IMR-90 (cell line): ENCODE measurements around the gene MCF2L2. TPM values are rescaled to one million over a fixed set of nuclear protein-coding genes. Genes with fewer than 3 reads are reported as not detected.

Source experiments
- ATAC-seq: fragments of 200-7000 bp; cut with Tn5 transposase; 2 replicates; pipeline ENCODE4 v1.9.1; 2020; ENCODE audit warnings: low read depth, mild to moderate bottlenecking, moderate library complexity
- BruUV-seq: library from RNA; stranded (reverse); fragments of 400-500 nt; replicated peaks from 2 replicates; lab custom pipeline; 2021; lab: Mats Ljungman, UMichigan
- CTCF ChIA-PET: fragments of 300-600 bp; formaldehyde crosslinking; extraction: SDS; loops from one replicate; lab custom pipeline; 2021; ENCODE audit warnings: antibody characterized with exemption; lab: Yijun Ruan, JAX
- POLR2A ChIA-PET: fragments of 300-600 bp; sonication (Branson Sonifier 250); formaldehyde crosslinking; loops from one replicate; lab custom pipeline; 2022; ENCODE audit warnings: antibody characterized with exemption; ENCODE audit not compliant: unreplicated experiment; lab: Charles Lee
- DNase-seq: peaks from one replicate; pipeline ENCODE4 v3.0.0; 2013
- H2AFZ ChIP-seq: replicated peaks from 2 replicates; pipeline ENCODE3; 2013; ENCODE audit warnings: low read length, mild to moderate bottlenecking; ENCODE audit not compliant: poor library complexity
- H2AK5ac ChIP-seq: 2 replicates; pipeline ENCODE4 v1.6.1; 2013; ENCODE audit warnings: low read depth, low read length, inconsistent platforms
- H2AK9ac ChIP-seq: replicated peaks from 2 replicates; pipeline ENCODE3; 2013; ENCODE audit warnings: mild to moderate bottlenecking, low read depth, low read length, moderate library complexity; ENCODE audit not compliant: poor library complexity
- H2BK120ac ChIP-seq: 2 replicates; pipeline ENCODE4 v1.6.1; 2013; ENCODE audit warnings: low read depth, low read length, inconsistent platforms
- H2BK15ac ChIP-seq: 3 replicates; pipeline ENCODE4 v1.6.1; 2013; ENCODE audit warnings: low read depth, low read length, inconsistent platforms
- H2BK20ac ChIP-seq: 2 replicates; pipeline ENCODE4 v1.6.1; 2013; ENCODE audit warnings: low read depth, mild to moderate bottlenecking, inconsistent platforms, low read length, moderate library complexity
- H2BK5ac ChIP-seq: 2 replicates; pipeline ENCODE4 v1.6.1; 2013; ENCODE audit warnings: mild to moderate bottlenecking, low read depth, low read length, inconsistent platforms; ENCODE audit not compliant: poor library complexity, severe bottlenecking
- H3K14ac ChIP-seq: replicated peaks from 2 replicates; pipeline ENCODE4 v1.6.1; 2013; ENCODE audit warnings: low read depth, low read length, inconsistent platforms
- H3K18ac ChIP-seq: 2 replicates; pipeline ENCODE4 v1.6.1; 2013; ENCODE audit warnings: low read depth, low read length, control low read depth
- H3K23ac ChIP-seq: 2 replicates; pipeline ENCODE4 v1.6.1; 2013; ENCODE audit warnings: low read depth, low read length, inconsistent platforms
- H3K27ac ChIP-seq: 2 replicates; pipeline ENCODE4 v1.5.1; 2013; ENCODE audit warnings: mild to moderate bottlenecking, control low read depth, low read length; ENCODE audit not compliant: insufficient read depth
- H3K27me3 ChIP-seq: 2 replicates; pipeline ENCODE4 v1.6.1; 2013; ENCODE audit warnings: low read length; ENCODE audit not compliant: control insufficient read depth, insufficient read depth
- H3K36me3 ChIP-seq: 2 replicates; pipeline ENCODE4 v1.6.1; 2013; ENCODE audit warnings: low read length, mixed read lengths; ENCODE audit not compliant: control insufficient read depth, insufficient read depth
- H3K4ac ChIP-seq: 2 replicates; pipeline ENCODE4 v1.6.1; 2013; ENCODE audit warnings: low read depth, low read length, inconsistent platforms
- H3K4me1 ChIP-seq: 2 replicates; pipeline ENCODE4 v1.6.1; 2013; ENCODE audit warnings: low read length, mixed read lengths; ENCODE audit not compliant: control insufficient read depth, insufficient read depth
- H3K4me2 ChIP-seq: 2 replicates; pipeline ENCODE4 v1.6.1; 2013; ENCODE audit warnings: low read depth, mild to moderate bottlenecking, control low read depth, low read length, moderate library complexity
- H3K4me3 ChIP-seq: 2 replicates; pipeline ENCODE4 v1.5.1; 2013; ENCODE audit warnings: low read depth, mild to moderate bottlenecking, control low read depth, low read length, moderate library complexity; ENCODE audit not compliant: insufficient read depth
- H3K56ac ChIP-seq: 2 replicates; pipeline ENCODE4 v1.6.1; 2013; ENCODE audit warnings: low read length, inconsistent platforms; ENCODE audit not compliant: insufficient read depth; ENCODE audit errors: extremely low read depth
- H3K79me1 ChIP-seq, 2 experiments: 2 replicates each; pipeline ENCODE4 v1.6.1; 2013; ENCODE audit warnings: low read length in 2 of 2, inconsistent platforms in 1 of 2, low read depth in 1 of 2
- H3K9ac ChIP-seq: 2 replicates; pipeline ENCODE4 v1.6.1; 2013; ENCODE audit warnings: low read depth, low read length, control low read depth
- H3K9me1 ChIP-seq: 2 replicates; pipeline ENCODE4 v1.6.1; 2013; ENCODE audit warnings: low read length, inconsistent platforms; ENCODE audit not compliant: insufficient read depth
- H3K9me3 ChIP-seq: 2 replicates; pipeline ENCODE4 v1.6.1; 2013; ENCODE audit warnings: low read length; ENCODE audit not compliant: control insufficient read depth, insufficient read depth
- H4K20me1 ChIP-seq: 2 replicates; pipeline ENCODE4 v1.6.1; 2013; ENCODE audit warnings: low read length, inconsistent platforms; ENCODE audit not compliant: insufficient read depth
- H4K5ac ChIP-seq: 2 replicates; pipeline ENCODE4 v1.6.1; 2013; ENCODE audit warnings: mild to moderate bottlenecking, low read depth, low read length, control low read depth
- H4K8ac ChIP-seq, 2 experiments: 2 replicates each; pipeline ENCODE4 v1.6.1; 2013; ENCODE audit warnings: low read depth in 2 of 2, low read length in 2 of 2, control low read depth in 1 of 2, inconsistent platforms in 1 of 2
- H4K91ac ChIP-seq: 2 replicates; pipeline ENCODE4 v1.6.1; 2013; ENCODE audit warnings: low read depth, low read length, inconsistent platforms; ENCODE audit not compliant: insufficient read depth
- CEBPB ChIP-seq: IDR thresholded peaks from 2 replicates; pipeline ENCODE4 v1.6.1; 2012; ENCODE audit warnings: low read depth, low read length, improper control_type of control experiment
- MAZ ChIP-seq: IDR thresholded peaks from 2 replicates; pipeline ENCODE4 v1.6.1; 2012; ENCODE audit warnings: low read depth, mild to moderate bottlenecking, low read length, improper control_type of control experiment, moderate library complexity, borderline replicate concordance
- NFE2L2 ChIP-seq: fragments of 150-350 bp; IDR thresholded peaks from 2 replicates; pipeline ENCODE4 v1.6.1; 2016; ENCODE audit warnings: low read depth, mild to moderate bottlenecking, low read length
- RCOR1 ChIP-seq: IDR thresholded peaks from 2 replicates; pipeline ENCODE4 v1.6.1; 2012; ENCODE audit warnings: mild to moderate bottlenecking, low read length, improper control_type of control experiment; ENCODE audit not compliant: insufficient replicate concordance
- RFX5 ChIP-seq: IDR thresholded peaks from 2 replicates; pipeline ENCODE4 v1.8.0; 2012; ENCODE audit warnings: low read depth, mild to moderate bottlenecking, low read length, moderate library complexity
- WGBS, 2 experiments: methylation state at CpG; one replicate each; pipeline versions ENCODE4 v1.1.5 to v1.1.7; 2013; ENCODE audit warnings: missing lambda C conversion rate in 2 of 2; ENCODE audit not compliant: insufficient read length in 1 of 2; ENCODE audit errors: extremely low coverage in 2 of 2; 5-methylcytosine and 5-hydroxymethylcytosine counted together
- dilution Hi-C: fragments of 300-500 bp; cut with HindIII; formaldehyde crosslinking; loops from one replicate; pipeline ENCODE4 v1.14.3; 2018; ENCODE audit warnings: low sequenced_read_pairs; ENCODE audit not compliant: unreplicated experiment
- in situ Hi-C: fragments of 300-500 bp; cut with MboI; formaldehyde crosslinking; loops from 3 replicates; pipeline ENCODE4 v1.14.3; 2019; ENCODE audit warnings: low sequenced_read_pairs, inconsistent platforms, mixed read lengths
- intact Hi-C: fragments of 100-400 bp; cut with micrococcal nuclease; formaldehyde crosslinking; loops from 2 replicates; pipeline ENCODE4 v1.10.0; 2022
- polyA plus RNA-seq, 3 experiments: library from polyadenylated mRNA; depleted of rRNA; stranded (reverse); fragments of >200 nt; gene quantifications; 2 replicates each; pipeline ENCODE4 v1.2.3, GENCODE V29; 2012; ENCODE audit warnings: low replicate concordance in 1 of 3
- total RNA-seq: library from RNA; depleted of rRNA; stranded (reverse); fragments of >200 nt; gene quantifications from 2 replicates; pipeline ENCODE4 v1.2.3, GENCODE V29; 2012

MCF2L2 gene
- total and polyA plus RNA-seq, 2 of the 4 experiments (the other 2 are of a cell fraction), result under 0.01 TPM; not detected in 1

- DNase-seq, result peak; percentile 4
- CTCF ChIA-PET, result interaction anchor here (1.1 kb wide), 1 partner anchor 186 kb away, joined by 4 read pairs; no protein-coding TSS in a partner anchor
Observed at GRCh38 chr3:183370391-183370790, 58.0 kb downstream of the MCF2L2 start.

More at GRCh38 chr3:183370391-183370790, 58.0 kb downstream of the MCF2L2 start:
- POLR2A ChIA-PET, result no interaction called here
- Histone ChIP-seq H3K9ac (no peak overlapping the region), H3K27ac (no peak overlapping the region), H4K5ac (no peak overlapping the region), H3K14ac (no peak overlapping the region), H2BK15ac (no peak overlapping the region), H3K56ac (no peak overlapping the region), H2AK5ac (no peak overlapping the region), H3K9me1 (no peaks in the 10 kb centered on the region), H2BK20ac (no peak overlapping the region), H3K36me3 (no peaks in the 10 kb centered on the region), H2AK9ac (no peak overlapping the region), H3K27me3 (peaks cover 11% of the 10 kb centered on the region), H3K18ac (no peak overlapping the region), H4K20me1 (no peaks in the 10 kb centered on the region), H2BK5ac (no peak overlapping the region), H2AFZ (no peak overlapping the region), H4K91ac (no peak overlapping the region), H2BK120ac (no peak overlapping the region), H3K4me1 (peaks cover 3% of the 10 kb centered on the region; the same call in 1 of the 2 replicates), H3K4me3 (no peak overlapping the region), H4K8ac (no peak overlapping the region), H3K4ac (no peak overlapping the region), H3K79me1 (no peaks in the 10 kb centered on the region), H3K23ac (no peak overlapping the region), H3K4me2 (no peak overlapping the region), H3K9me3 (no peaks in the 10 kb centered on the region)
- intact Hi-C loops (no loop called here), dilution Hi-C loops (no loop called here), in situ Hi-C loops (no loop called here)
- ATAC-seq, result no peak; the same call in 1 of the 2 replicates
- TF ChIP-seq RCOR1, result no peak
- TF ChIP-seq NFE2L2, result no peak
- TF ChIP-seq MAZ, result no peak
- no peak for TF ChIP-seq RFX5
- TF ChIP-seq CEBPB, result no peak
- WGBS, 2 experiments, result 100% methylated on average over 1 of the region's 4 CpGs; no CpG with 5 or more reads in 1 of the 2 experiments
- BruUV-seq, result no TSS peak
